Body of pancreas (tissue), 4 donors: Measurements from ENCODE around the gene CCL22.

Source experiments
- POLR2A ChIP-seq, 3 donors: fragments of 450-650 bp; IDR thresholded peaks; one replicate each; pipeline ENCODE4 v1.6.1; 2016; ENCODE audit warnings: antibody characterized with exemption in 3 of 3, mild to moderate bottlenecking in 2 of 3
- TF ChIP-seq, protein P1 (sequence below), 7 experiments: fragments of 450-650 bp in 4 of 7; fragments of 200-600 bp in 3 of 7; sonication (generic) in 3 of 7; IDR thresholded peaks; one replicate each; pipeline ENCODE4 v1.5.1; 2016 to 2019; ENCODE audit warnings: antibody characterized with exemption in 7 of 7

DNA sequence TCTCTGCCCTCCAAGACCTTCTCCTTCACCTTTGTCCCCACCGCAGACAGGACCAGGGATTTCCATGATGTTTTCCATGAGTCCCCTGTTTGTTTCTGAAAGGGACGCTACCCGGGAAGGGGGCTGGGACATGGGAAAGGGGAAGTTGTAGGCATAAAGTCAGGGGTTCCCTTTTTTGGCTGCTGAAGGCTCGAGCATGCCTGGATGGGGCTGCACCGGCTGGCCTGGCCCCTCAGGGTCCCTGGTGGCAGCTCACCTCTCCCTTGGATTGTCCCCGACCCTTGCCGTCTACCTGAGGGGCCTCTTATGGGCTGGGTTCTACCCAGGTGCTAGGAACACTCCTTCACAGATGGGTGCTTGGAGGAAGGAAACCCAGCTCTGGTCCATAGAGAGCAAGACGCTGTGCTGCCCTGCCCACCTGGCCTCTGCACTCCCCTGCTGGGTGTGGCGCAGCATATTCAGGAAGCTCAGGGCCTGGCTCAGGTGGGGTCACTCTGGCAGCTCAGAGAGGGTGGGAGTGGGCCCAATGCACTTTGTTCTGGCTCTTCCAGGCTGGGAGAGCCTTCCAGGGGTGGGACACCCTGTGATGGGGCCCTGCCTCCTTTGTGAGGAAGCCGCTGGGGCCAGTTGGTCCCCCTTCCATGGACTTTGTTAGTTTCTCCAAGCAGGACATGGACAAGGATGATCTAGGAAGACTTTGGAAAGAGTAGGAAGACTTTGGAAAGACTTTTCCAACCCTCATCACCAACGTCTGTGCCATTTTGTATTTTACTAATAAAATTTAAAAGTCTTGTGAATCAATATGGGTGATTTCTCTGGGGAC, 25.9 kb downstream of the CCL22 start:
- TF ChIP-seq, protein P1, sequence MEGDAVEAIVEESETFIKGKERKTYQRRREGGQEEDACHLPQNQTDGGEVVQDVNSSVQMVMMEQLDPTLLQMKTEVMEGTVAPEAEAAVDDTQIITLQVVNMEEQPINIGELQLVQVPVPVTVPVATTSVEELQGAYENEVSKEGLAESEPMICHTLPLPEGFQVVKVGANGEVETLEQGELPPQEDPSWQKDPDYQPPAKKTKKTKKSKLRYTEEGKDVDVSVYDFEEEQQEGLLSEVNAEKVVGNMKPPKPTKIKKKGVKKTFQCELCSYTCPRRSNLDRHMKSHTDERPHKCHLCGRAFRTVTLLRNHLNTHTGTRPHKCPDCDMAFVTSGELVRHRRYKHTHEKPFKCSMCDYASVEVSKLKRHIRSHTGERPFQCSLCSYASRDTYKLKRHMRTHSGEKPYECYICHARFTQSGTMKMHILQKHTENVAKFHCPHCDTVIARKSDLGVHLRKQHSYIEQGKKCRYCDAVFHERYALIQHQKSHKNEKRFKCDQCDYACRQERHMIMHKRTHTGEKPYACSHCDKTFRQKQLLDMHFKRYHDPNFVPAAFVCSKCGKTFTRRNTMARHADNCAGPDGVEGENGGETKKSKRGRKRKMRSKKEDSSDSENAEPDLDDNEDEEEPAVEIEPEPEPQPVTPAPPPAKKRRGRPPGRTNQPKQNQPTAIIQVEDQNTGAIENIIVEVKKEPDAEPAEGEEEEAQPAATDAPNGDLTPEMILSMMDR (IDR thresholded peaks at IDR 0.05) = no peak
- TF ChIP-seq POLR2A (IDR thresholded peaks at IDR 0.05) = no peak
